K562 (cell line): ENCODE data around the gene SLC39A3. TPM values are rescaled to one million over a fixed set of nuclear protein-coding genes. Genes with fewer than 3 reads are reported as not detected.

ENCODE experiments used
- ATAC-seq: fragments of 200-7000 bp; cut with Tn5 transposase; 3 replicates; pipeline ENCODE4 v1.9.1; 2020; ENCODE audit warnings: moderate library complexity
- BruUV-seq: library from RNA; stranded (reverse); fragments of 400-500 nt; replicated peaks from 2 replicates; lab custom pipeline; 2021; lab: Mats Ljungman, UMichigan
- CTCF ChIA-PET: fragments of 300-600 bp; formaldehyde crosslinking; extraction: SDS; loops from one replicate; lab custom pipeline; 2021; ENCODE audit warnings: low intra/inter-chr PET ratio; lab: Yijun Ruan, JAX
- POLR2A ChIA-PET: fragments of 300-600, 350-650 bp; sonication (Branson Sonifier 250); formaldehyde crosslinking; extraction: SDS; loops from one replicate; lab custom pipeline; 2021; ENCODE audit warnings: antibody characterized with exemption, inconsistent platforms; lab: Yijun Ruan, JAX
- DNase-seq, 4 experiments: peaks; one replicate each; pipeline versions ENCODE4 v3.0.0 to v3.0.0-alpha.2; 2011 to 2018; ENCODE audit warnings: low spot score in 3 of 4, mixed read lengths in 3 of 4; ENCODE audit errors: extremely low read depth in 1 of 4
- FAIRE-seq: peaks from 2 replicates; lab custom pipeline; 2011; peaks lifted over from hg19 to GRCh38; lab: Jason Lieb, UNC
- H2AFZ ChIP-seq: 2 replicates; pipeline ENCODE4 v1.6.0; 2011; ENCODE audit warnings: low read depth, low read length, control low read depth, inconsistent platforms
- H3K27ac ChIP-seq: fragments of 200-600 bp; 3 replicates; pipeline ENCODE4 v1.8.0; 2011; ENCODE audit warnings: low read depth, mild to moderate bottlenecking, control low read depth, inconsistent platforms, low read length, moderate library complexity, mixed read lengths; ENCODE audit errors: extremely low read depth
- H3K27me3 ChIP-seq, 2 experiments: fragments of 300-600 bp in 1 of 2; 2 replicates in 1 of 2; 3 replicates in 1 of 2; pipeline versions ENCODE4 v1.6.0 to v1.8.0; 2011; ENCODE audit warnings: inconsistent platforms in 2 of 2, low read length in 2 of 2, mild to moderate bottlenecking in 1 of 2, mixed read lengths in 1 of 2, moderate library complexity in 1 of 2; ENCODE audit not compliant: control insufficient read depth in 2 of 2, insufficient read depth in 2 of 2
- H3K36me3 ChIP-seq: fragments of 300-600 bp; 3 replicates; pipeline ENCODE4 v1.8.0; 2011; ENCODE audit warnings: mild to moderate bottlenecking, low read length, inconsistent platforms; ENCODE audit not compliant: control insufficient read depth, insufficient read depth
- H3K4me1 ChIP-seq, 2 experiments: fragments of 200-600 bp in 1 of 2; replicated peaks in 1 of 2; 2 replicates in 1 of 2; 3 replicates in 1 of 2; pipeline versions ENCODE4 v1.5.1 to v1.8.0; 2011; ENCODE audit warnings: inconsistent platforms in 2 of 2, low read length in 2 of 2, mild to moderate bottlenecking in 1 of 2, mixed read lengths in 1 of 2, moderate library complexity in 1 of 2; ENCODE audit not compliant: control insufficient read depth in 2 of 2, insufficient read depth in 2 of 2
- H3K4me2 ChIP-seq: 2 replicates; pipeline ENCODE4 v1.6.1; 2011; ENCODE audit warnings: low read length, control low read depth, inconsistent platforms, mixed read lengths; ENCODE audit not compliant: insufficient read depth
- H3K4me3 ChIP-seq: fragments of 200-600 bp; sonication (generic), shearing (Covaris generic); 2 replicates; pipeline ENCODE4 v1.5.1; 2016; ENCODE audit warnings: control low read depth, inconsistent platforms
- H3K79me2 ChIP-seq: fragments of 200-600 bp; 3 replicates; pipeline ENCODE4 v1.8.0; 2011; ENCODE audit warnings: low read length, inconsistent platforms; ENCODE audit not compliant: control insufficient read depth, insufficient read depth
- H3K9ac ChIP-seq, 2 experiments: 2 replicates each; pipeline versions ENCODE4 v1.6.0 to v1.6.1; 2011; ENCODE audit warnings: low read depth in 2 of 2, low read length in 2 of 2, control low read depth in 1 of 2, inconsistent platforms in 1 of 2, mild to moderate bottlenecking in 1 of 2, mixed read lengths in 1 of 2; ENCODE audit not compliant: insufficient read depth in 1 of 2
- H3K9me1 ChIP-seq: one replicate; pipeline ENCODE4 v1.6.0; 2011; ENCODE audit warnings: inconsistent platforms, mild to moderate bottlenecking, low read length, moderate library complexity; ENCODE audit not compliant: control insufficient read depth, insufficient read depth
- H3K9me3 ChIP-seq: replicated peaks from 2 replicates; pipeline ENCODE4 v1.5.1; 2011; ENCODE audit warnings: low read depth, low read length, inconsistent platforms; ENCODE audit not compliant: control insufficient read depth, insufficient read depth
- H4K20me1 ChIP-seq: replicated peaks from 2 replicates; pipeline ENCODE4 v1.6.1; 2011; ENCODE audit warnings: low read length, inconsistent platforms, mixed read lengths; ENCODE audit not compliant: control insufficient read depth, insufficient read depth
- CBFA2T2 ChIP-seq: fragments of 450-650 bp; conservative IDR thresholded peaks from 2 replicates; pipeline ENCODE4 v1.6.1; 2017; ENCODE audit warnings: mild to moderate bottlenecking
- POLR2G ChIP-seq: fragments of 200-400 bp; formaldehyde crosslinking; IDR thresholded peaks from 2 replicates; pipeline ENCODE4 v1.6.1; 2017; ENCODE audit warnings: low read depth, mild to moderate bottlenecking, antibody characterized with exemption, low read length, moderate library complexity
- ZBTB5 ChIP-seq: fragments of 450-650 bp; IDR thresholded peaks from 2 replicates; pipeline ENCODE4 v1.6.1; 2017; ENCODE audit warnings: antibody characterized with exemption
- WGBS: fragments of 100-300 bp; shearing (Covaris generic); methylation state at CpG from one replicate; pipeline ENCODE4 v1.1.6; 2016; ENCODE audit warnings: low coverage, mixed read lengths; ENCODE audit not compliant: insufficient coverage; ENCODE audit errors: missing lambda C conversion rate; 5-methylcytosine and 5-hydroxymethylcytosine counted together
- in situ Hi-C: fragments of 300-500 bp; cut with MboI; formaldehyde crosslinking; loops from 4 replicates; pipeline ENCODE4 v1.15.0; 2018; ENCODE audit warnings: inconsistent platforms, mixed read lengths
- intact Hi-C: fragments of 100-400 bp; cut with micrococcal nuclease; formaldehyde crosslinking; loops from 2 replicates; pipeline ENCODE4 v1.14.2; 2022
- polyA plus RNA-seq, 8 experiments: library from polyadenylated mRNA; depleted of rRNA in 4 of 8; stranded (reverse) in 5 of 8; unstranded in 3 of 8; fragments of >200 nt; fragmentation: Nextera tagmentation in 2 of 8; fragmentation: Illumina TruSeq in 1 of 8; extraction: Ambion mirVana in 2 of 8; extraction: Trizol in 1 of 8; gene quantifications; 2 replicates each; pipeline versions ENCODE4 v1.2.1 to v1.2.3, GENCODE V29; 2011 to 2014; ENCODE audit warnings: inconsistent platforms in 1 of 8, missing spikeins in 1 of 8
- total RNA-seq, 7 experiments: library from RNA; depleted of rRNA in 6 of 7; stranded (reverse); fragments of >200 nt in 6 of 7; fragmentation: Illumina TruSeq in 2 of 7; extraction: Trizol in 2 of 7; gene quantifications; 2 replicates each; pipeline versions ENCODE4 v1.2.1 to v1.2.3, GENCODE V29; 2011 to 2021; ENCODE audit warnings: low replicate concordance in 1 of 7

Gene SLC39A3
- total and polyA plus RNA-seq, 9 of the 15 experiments (the other 6 are each of a cell fraction or from before 2014, with no cell fraction given), result 2.3 to 215 (median 127) TPM

DNA sequence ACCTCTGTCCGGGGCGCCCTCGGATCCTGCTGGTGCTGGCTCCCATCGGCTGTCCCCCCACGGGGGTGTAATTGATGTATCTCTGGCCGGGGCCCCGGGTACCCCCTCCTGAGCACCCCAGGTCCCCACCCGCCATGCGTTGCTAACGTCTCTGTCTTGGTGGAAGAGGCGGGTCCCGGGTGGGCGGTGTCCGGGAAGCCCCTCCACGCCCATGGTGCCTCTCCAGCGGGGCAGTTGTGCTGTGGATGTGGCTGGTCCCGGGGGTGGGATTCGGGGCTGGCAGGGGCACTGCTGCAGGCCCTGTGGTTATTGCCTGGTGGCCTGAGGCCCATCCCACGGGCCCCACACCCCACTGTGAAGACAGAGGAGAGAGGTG lies 23.6 kb downstream of the SLC39A3 start:
- TF ChIP-seq CBFA2T2, result no peak
- peak; percentile 26; the same call in 1 of the 2 replicates for TF ChIP-seq POLR2G
- no peak for TF ChIP-seq ZBTB5
- ChIA-PET CTCF (no interaction called here), POLR2A (no interaction called here)
- no TSS peak for BruUV-seq
- WGBS, result 82% methylated on average over 6 of the region's 19 CpGs
- intact Hi-C loops, result no loop called here
- H3K4me3 ChIP-seq, result no peak overlapping the region
- no peaks in the 10 kb centered on the region for H3K36me3 ChIP-seq
- peaks cover 0 to 26% of the 10 kb centered on the region in 2 experiments; a peak in 3 of 5 replicates for H3K4me1 ChIP-seq
- H3K27me3 ChIP-seq, result peaks cover 0 to 8% of the 10 kb centered on the region in 2 experiments; a peak in 1 of 5 replicates
- H3K9ac ChIP-seq, result no peak overlapping the region
- H3K27ac ChIP-seq, result no peak overlapping the region
- H4K20me1 ChIP-seq, result no peaks in the 10 kb centered on the region
- ATAC-seq, result no peak
- H2AFZ ChIP-seq, result no peak overlapping the region
- in situ Hi-C loops, result no loop called here
- no peak for DNase-seq
- H3K9me3 ChIP-seq, result 0 out of 2 replicates have a peak, but pooled peaks cover 4% of the 10 kb centered on the region
- no peaks in the 10 kb centered on the region for H3K79me2 ChIP-seq
- H3K4me2 ChIP-seq, result no peak overlapping the region
- no peak for FAIRE-seq
- no peaks in the 10 kb centered on the region for H3K9me1 ChIP-seq
